Duodenal mucosa (tissue), 2 donors: ENCODE data around the gene PTBP2.

Experiments used
- H3K27ac ChIP-seq: one replicate; pipeline ENCODE4 v1.7.0; 2013; ENCODE audit warnings: low read depth, low read length
- H3K27me3 ChIP-seq, 2 donors: one replicate each; pipeline ENCODE4 v1.7.0; 2013; ENCODE audit warnings: low read length in 2 of 2, control low read depth in 1 of 2; ENCODE audit not compliant: insufficient read depth in 2 of 2, control insufficient read depth in 1 of 2
- H3K36me3 ChIP-seq, 2 donors: one replicate each; pipeline ENCODE4 v1.7.0; 2013; ENCODE audit warnings: low read length in 2 of 2, control low read depth in 1 of 2; ENCODE audit not compliant: insufficient read depth in 2 of 2, control insufficient read depth in 1 of 2
- H3K4me1 ChIP-seq, 2 donors: one replicate each; pipeline ENCODE4 v1.7.0; 2013; ENCODE audit warnings: low read length in 2 of 2, control low read depth in 1 of 2; ENCODE audit not compliant: insufficient read depth in 2 of 2, control insufficient read depth in 1 of 2
- H3K4me3 ChIP-seq, 2 donors: one replicate each; pipeline ENCODE4 v1.7.0; 2013; ENCODE audit warnings: low read length in 2 of 2, low read depth in 1 of 2
- H3K9ac ChIP-seq, 2 donors: one replicate each; pipeline ENCODE4 v1.7.0; 2013; ENCODE audit warnings: low read length in 2 of 2, low read depth in 1 of 2
- H3K9me3 ChIP-seq, 2 donors: one replicate each; pipeline ENCODE4 v1.7.0; 2013; ENCODE audit warnings: low read length in 2 of 2, control low read depth in 1 of 2; ENCODE audit not compliant: control insufficient read depth in 1 of 2

Gene PTBP2

GRCh38 chr1:96840396-96840795 is 118.8 kb downstream of the PTBP2 start:
- H3K27me3 ChIP-seq: no peaks in the 10 kb centered on the region
- no peak overlapping the region for H3K27ac ChIP-seq
- no peaks in the 10 kb centered on the region for H3K4me1 ChIP-seq
- no peak overlapping the region for H3K9ac ChIP-seq
- no peaks in the 10 kb centered on the region for H3K9me3 ChIP-seq
- no peaks in the 10 kb centered on the region for H3K36me3 ChIP-seq
- H3K4me3 ChIP-seq: no peak overlapping the region

- H3K9me3 ChIP-seq: no peaks in the 10 kb centered on the region
- no peak overlapping the region for H3K9ac ChIP-seq
- H3K27ac ChIP-seq: no peak overlapping the region
- no peaks in the 10 kb centered on the region for H3K27me3 ChIP-seq
- H3K36me3 ChIP-seq: no peaks in the 10 kb centered on the region
- H3K4me3 ChIP-seq: no peak overlapping the region
- no peaks in the 10 kb centered on the region for H3K4me1 ChIP-seq
These were observed 120.6 kb downstream of the PTBP2 start for GRCh38 chr1:96842215-96842614.

GRCh38 chr1:96843196-96843595 is 121.6 kb downstream of the PTBP2 start:
- Histone ChIP-seq H3K4me3 (no peak overlapping the region), H3K36me3 (no peaks in the 10 kb centered on the region), H3K27me3 (no peaks in the 10 kb centered on the region), H3K9me3 (no peaks in the 10 kb centered on the region), H3K9ac (no peak overlapping the region), H3K27ac (no peak overlapping the region), H3K4me1 (no peaks in the 10 kb centered on the region)

- Histone ChIP-seq H3K27me3 (no peaks in the 10 kb centered on the region), H3K4me1 (no peaks in the 10 kb centered on the region), H3K36me3 (no peaks in the 10 kb centered on the region), H3K27ac (no peak overlapping the region), H3K9me3 (no peaks in the 10 kb centered on the region), H3K4me3 (no peak overlapping the region), H3K9ac (no peak overlapping the region)
These were observed 122.0 kb downstream of the PTBP2 start for GRCh38 chr1:96843601-96844000.

GRCh38 chr1:96845464-96845863 is 123.9 kb downstream of the PTBP2 start:
- H3K27ac ChIP-seq: no peak overlapping the region
- H3K27me3 ChIP-seq: no peaks in the 10 kb centered on the region
- H3K9ac ChIP-seq: no peak overlapping the region
- H3K9me3 ChIP-seq: no peaks in the 10 kb centered on the region
- no peaks in the 10 kb centered on the region for H3K4me1 ChIP-seq
- no peak overlapping the region for H3K4me3 ChIP-seq
- H3K36me3 ChIP-seq: no peaks in the 10 kb centered on the region

- H3K4me1 ChIP-seq: no peaks in the 10 kb centered on the region
- no peak overlapping the region for H3K4me3 ChIP-seq
- H3K27ac ChIP-seq: no peak overlapping the region
- no peak overlapping the region for H3K9ac ChIP-seq
- H3K27me3 ChIP-seq: no peaks in the 10 kb centered on the region
- H3K36me3 ChIP-seq: no peaks in the 10 kb centered on the region
- no peaks in the 10 kb centered on the region for H3K9me3 ChIP-seq
These were observed 140.3 kb downstream of the PTBP2 start for GRCh38 chr1:96861836-96862235.

- no peak overlapping the region for H3K9ac ChIP-seq
- H3K36me3 ChIP-seq: no peaks in the 10 kb centered on the region
- no peaks in the 10 kb centered on the region for H3K4me1 ChIP-seq
- H3K27me3 ChIP-seq: no peaks in the 10 kb centered on the region
- no peaks in the 10 kb centered on the region for H3K9me3 ChIP-seq
- no peak overlapping the region for H3K27ac ChIP-seq
- no peak overlapping the region for H3K4me3 ChIP-seq
These were observed 141.9 kb downstream of the PTBP2 start for GRCh38 chr1:96863449-96863848.
